Activated CD4-positive, alpha-beta T cell treated with anti-CD3 and anti-CD28 coated beads, Interleukin-2, amount 50 U/mL, for 16 hours (primary cell): ENCODE results near the gene RFC3.
A peak's percentile ranks its signal among the peaks of the same experiment; 100 is the strongest.

Experiments
- DNase-seq: peaks from one replicate; pipeline ENCODE4 v3.0.0-alpha.2; 2020

The RFC3 gene

DNA sequence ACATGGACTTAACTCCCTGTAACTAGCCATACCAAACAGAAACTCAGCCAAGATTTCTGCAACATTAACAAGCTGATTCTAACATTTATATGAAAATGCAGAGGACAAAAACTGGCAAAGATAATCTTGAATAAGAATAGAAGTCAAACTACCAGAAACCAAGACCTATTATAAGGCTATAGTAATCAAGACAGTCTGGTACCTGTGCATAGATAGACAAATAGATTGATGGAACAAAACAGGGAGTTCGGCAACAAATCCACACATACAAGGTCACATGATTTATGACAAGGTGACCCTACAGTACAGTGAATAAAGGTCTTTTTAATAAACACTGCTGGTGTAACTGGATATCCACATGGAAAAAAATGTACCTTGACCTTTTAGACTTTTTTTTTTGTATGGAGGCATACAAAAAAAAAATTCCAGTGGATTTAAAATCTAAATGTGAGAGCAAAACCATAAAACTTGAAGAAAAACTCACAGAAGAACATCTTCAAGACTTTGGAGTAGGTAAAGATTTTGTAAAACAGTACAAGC lies 2.9 kb upstream of the RFC3 start:
- DNase-seq = no peak

DNA sequence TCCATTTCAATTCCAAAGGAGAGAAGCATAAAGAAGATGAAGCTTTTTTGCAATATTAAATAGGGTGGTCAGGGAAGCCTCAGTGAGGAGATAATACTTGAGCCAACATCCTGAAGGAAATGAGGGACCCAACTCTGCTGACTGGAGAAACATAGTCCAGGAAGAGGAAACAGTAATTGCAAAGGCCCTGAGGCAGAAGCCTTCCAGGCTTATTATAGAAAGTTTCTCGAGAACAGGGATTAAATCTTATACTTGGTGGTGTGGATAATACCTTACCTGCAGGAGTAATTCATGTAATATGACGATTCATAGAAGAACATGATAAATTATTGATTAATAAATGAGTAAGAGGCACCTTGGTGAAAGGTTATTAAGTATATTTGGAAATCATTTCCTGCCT lies 1.0 kb upstream of the RFC3 start:
- no peak for DNase-seq

DNA sequence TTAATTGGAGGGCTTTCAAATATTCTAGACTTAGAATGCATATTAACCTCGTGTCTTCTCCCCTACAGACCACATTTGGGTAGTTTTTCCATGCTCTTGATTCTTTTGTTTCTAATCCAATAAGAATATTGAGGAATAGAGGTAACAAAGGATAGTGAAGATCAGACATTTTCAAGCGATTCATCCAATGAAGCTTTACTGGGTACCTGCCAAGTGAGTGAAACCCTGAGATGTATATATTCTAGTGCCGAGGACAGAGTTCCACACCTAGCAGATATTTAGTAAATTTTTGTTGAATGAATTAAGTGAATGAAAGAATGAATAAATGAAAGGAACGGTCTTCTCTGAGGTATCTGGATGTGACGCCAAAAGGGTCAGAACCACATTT lies 442 bp upstream of the RFC3 start:
- no peak for DNase-seq

DNA sequence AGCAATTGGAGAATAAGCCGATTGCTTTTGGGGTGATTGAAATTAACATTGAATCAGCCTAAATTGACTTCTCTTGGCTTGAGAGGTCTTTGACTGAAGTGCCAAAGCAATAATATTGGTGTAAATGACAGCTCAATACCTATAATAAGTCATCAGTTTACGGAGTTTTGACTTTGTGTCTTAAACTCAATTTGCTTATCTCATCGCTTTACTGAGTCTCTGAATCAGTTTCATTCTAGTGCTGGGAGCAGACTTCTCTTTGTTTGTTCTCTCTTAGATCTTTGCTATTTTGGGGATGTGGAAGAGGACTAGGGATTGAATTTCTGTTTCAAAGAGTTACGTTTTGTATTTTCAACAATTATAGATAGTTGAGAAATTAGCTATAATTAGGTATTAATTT lies 7.1 kb downstream of the RFC3 start:
- DNase-seq = no peak

DNA sequence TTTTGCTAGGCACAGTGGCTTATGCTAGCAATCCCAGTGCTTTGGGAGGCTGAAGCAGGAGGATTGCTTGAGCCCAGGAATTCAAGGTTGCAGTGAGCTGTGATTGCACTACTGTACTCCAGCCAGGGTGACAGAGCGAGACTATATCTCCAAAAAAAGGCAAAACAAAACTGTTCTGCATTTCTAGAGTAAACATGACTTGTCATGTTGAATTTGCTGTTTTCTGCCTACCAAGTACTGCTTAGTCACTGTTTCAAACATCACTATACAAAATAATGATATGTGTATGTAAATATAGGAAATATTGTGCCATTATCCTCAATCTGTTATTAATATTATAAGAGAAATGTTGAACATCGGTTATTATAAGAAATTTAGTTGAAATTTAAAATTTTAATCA lies 9.2 kb downstream of the RFC3 start:
- DNase-seq = no peak

DNA sequence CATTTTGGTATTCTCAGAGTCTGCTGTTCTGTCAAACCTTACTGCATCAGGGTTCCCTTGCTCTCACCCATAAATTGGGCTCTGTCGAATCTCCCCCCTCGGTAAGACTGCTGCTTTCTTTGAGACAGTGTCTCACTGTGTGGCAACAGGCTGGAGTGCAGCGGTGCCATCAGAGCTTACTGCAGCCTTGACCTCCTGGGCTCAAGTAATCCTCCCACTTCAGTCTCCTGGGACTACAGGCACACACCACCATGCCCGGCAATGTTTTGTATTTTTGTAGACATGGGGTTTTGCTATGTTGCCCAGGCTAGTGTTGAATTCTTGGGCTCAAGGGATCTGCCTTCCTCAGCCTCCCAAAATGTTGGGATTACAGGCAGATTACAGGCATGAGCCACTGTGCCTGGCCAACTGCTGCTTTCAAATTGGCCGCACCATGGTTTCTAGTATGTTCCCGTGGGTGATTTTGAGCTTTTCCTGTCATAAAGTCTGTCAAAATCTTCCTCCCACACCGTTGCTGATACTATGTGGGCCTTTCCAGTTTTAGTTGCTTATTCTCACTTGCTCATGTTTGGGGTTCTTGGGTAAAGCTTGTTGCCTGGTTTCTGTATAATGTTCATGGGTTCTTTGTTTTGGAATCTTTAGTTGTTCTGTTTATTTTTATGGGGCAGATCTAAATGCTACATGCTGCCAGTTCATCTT lies 10.6 kb downstream of the RFC3 start:
- no peak for DNase-seq

DNA sequence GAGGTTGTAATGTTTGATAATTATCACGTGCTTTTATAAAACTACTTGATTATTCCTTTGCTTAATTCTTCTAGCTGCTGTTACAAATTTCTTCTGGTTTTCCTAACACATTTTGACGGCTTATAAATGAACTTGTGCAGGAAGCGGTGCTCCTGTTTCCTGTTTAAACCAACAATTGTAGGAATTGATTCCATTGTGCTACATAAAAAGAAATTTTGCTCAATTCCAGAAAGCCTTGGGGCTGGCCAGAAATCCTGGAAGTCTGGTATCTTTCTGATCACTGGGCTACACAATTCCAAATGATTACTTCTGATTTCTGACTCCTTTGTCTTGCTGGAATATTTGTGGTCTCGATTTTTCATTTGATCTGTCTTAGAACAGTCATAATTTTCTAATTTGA lies 14.9 kb downstream of the RFC3 start:
- DNase-seq = no peak

DNA sequence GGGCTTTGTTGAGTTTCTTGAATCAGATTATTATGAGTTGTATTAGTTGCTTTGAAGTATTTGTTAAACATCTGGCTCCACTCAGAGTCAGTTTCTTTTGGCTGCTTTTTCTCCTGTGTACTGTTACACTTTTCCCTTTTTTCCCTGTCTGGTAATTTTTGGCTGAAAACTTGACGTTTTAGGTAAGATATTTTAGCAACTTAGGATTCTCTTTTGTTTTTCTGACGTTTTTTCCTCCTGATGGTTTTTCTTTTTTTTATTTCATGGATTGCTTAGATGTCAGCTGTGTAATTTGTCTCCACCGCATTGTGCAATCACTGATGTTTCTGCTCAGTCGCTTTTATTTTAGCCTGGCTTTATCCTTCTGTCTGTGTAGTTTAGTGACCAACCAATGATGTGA lies 20.7 kb downstream of the RFC3 start:
- no peak for DNase-seq

DNA sequence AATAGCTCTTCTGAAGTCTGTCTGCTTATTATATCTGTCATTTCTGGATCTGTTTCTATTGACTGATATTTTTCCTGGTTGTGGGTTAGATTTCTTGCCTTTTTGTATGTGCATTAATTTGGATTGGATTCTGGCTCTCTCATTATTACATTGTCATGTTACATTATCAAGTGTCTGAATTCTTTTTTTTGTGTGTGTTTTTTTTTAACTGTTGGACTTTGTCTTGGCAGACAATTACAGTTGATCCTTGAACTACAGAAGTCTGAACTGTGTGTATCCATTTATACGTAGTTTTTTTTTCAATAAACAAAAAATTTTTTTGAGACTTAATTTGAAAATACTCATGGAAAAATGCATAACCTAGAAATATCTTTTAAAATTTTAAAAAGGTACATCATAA lies 22.5 kb downstream of the RFC3 start:
- no peak for DNase-seq

DNA sequence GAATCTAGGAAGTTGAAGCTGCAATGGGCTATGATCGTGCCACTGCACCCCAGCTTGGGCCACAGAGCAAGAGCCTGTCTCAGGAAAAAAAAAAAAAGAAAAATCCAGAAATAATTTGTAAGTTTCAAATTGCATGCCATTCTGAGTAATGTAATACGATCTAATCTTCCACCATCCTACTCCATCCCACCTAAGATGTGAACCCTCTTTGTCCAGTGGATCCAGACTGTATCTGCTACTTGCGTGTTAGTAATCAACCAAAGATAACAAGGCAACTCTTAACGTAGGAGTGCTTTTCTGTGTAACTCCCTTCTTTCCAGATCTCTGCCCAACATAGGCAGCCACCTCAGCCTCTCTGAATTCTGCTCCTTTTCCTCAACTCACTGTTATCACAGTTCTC lies 24.3 kb downstream of the RFC3 start:
- DNase-seq = no peak

DNA sequence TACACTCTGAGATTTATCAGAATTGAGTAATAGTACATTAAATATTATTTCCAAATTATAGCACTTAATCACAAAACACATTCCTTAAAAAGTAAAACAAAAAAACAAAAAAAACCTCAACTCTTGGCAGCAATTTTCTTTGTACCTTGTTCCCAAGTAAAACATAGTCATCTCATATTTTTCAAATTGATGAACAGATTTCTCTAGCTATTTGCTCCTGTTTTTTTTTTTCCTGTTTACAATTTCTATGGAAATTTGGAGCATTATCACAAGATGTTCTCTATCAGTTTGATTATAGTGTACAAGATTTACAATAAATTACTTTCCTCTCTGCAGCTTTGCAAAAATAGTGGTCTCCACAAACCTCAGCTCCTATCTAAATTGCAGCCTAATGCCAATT lies 25.0 kb downstream of the RFC3 start:
- no peak for DNase-seq

DNA sequence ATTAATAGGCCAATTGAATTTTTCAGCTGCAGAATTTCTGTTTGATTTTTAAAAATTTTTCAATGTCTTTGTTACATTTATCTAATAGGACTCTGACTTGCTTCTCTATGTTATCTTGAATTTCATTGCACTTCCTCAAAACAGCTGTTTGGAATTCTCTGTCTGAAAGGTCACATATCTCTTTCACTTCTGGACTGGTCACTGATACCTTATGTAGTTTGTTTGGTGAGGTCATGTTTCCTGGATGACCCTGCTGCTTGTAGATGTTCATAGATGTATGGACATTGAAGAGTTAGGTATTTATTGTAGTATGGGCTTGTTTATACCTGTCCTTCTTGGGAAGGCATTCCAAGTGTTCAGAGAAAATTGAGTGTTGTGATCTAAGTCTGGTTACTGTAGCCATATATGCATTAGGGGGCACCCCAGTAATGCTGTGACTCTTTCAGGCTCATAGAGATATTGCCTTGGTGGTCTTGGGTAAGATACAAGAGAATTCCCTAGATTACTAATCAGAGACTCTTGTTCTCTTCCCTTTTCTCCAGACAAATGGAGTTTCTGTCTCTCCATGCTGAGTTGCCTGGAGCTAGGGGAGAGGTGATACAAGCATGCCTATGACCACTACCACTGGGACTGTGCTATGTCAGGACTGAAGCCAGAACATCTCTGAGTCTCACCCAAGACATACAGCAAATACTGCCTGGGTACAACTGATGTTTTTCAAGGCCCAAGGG lies 27.8 kb downstream of the RFC3 start:
- DNase-seq = no peak

DNA sequence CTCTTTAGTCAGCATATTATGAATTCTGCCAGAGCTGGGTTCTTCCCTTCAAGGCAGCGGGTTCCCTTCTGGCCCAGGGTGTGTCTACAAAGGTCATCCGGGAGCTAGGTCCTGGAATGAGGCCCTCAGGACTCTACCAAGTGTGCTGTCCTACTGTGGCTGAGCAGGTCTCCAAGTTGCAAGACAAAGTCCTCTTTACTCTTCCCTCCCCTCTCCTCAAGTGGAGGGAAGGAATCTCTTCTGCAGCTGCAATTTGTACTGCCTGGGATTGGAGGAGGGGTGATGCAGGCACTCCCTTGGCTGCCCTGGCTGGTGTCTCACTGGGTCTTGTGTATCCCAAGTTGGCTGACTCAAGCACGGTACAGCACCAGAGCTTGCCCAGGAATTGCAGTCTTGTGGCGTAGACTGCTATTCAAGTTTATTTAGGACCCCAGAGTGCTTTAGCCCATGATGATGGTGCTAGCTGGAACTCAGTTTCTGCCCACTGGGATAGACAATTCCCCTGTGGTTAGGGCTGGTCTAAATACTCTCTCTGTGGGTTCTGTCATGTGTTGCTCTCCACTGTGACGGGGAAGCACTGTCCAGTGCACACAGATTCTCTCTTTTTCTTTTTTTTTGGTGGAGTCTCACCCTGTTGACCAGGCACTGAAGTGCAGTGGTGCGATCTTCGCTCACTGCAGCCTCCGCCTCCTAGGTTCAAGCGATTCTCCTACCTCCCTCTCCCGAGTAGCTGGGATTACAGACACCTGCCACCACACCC lies 28.5 kb downstream of the RFC3 start:
- DNase-seq = no peak

DNA sequence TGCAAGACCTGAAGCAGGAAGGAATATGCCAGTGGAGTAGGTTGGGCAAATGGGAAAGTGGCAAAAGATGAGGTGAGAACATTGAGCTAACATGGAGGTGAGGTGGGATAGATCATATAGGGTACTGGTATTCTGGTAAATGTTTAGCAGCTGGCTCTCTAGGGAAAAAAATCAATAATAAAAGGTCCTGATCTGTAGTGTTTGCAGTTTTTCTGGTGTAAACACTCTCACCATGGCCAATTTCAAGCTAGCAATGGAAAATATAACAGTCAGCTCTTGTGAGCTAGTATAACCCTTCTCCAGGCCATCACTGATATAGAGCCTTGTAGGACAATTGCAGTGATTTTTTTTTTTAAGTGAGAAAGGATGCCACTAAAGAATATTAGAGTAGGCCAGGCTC lies 31.3 kb downstream of the RFC3 start:
- no peak for DNase-seq

DNA sequence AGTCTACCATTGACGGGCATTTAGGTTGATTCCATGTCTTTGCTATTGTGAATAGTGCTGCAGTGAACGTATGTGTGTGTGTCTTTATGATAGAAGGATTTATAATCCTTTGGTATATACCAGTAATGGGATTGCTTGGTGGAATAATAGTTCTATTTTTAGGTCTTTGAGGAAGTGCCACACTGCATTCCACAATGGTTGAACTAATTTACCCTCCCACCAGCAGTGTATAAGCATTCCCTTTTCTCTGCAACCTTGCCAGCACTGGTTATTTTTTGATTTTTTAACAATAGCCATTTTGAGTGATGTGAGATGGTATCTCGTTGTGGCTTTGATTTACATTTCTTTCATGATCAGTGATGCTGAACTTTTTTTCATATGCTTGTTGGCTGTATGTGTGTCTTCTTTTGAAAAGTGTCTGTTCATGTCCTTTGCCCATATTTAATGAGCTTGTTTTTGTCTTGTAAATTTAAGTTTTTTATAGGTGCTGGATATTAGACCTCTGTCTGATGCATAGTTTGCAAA lies 37.5 kb downstream of the RFC3 start:
- no peak for DNase-seq

DNA sequence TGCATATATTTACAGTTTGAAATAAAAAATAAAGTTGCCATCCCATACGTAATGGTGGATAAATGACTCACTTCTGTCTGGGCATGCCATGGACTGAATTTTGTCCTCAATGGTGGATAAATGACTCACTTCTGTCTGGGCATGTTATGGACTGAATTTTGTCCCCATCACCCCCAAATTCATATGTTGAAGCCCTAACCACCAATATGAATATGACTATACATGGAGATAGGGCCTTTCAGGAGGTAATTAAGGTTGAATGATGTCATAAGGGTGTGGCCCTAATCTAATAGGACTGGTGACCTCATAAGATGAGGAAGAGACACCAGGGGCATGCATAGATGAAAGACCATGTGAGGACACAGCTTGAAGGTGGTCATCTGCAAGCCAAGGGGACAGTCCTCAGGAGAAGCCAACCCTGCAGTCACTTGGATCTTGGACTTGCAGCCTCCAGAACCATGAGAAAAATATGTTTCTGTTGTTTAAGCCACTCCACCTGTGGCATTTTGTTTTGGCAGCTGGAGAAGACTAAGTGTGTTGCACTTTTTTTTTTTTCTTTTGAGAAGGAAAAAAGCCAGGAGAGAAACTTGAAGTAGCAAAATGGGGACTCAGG lies 41.8 kb downstream of the RFC3 start:
- peak; percentile 2 for DNase-seq

DNA sequence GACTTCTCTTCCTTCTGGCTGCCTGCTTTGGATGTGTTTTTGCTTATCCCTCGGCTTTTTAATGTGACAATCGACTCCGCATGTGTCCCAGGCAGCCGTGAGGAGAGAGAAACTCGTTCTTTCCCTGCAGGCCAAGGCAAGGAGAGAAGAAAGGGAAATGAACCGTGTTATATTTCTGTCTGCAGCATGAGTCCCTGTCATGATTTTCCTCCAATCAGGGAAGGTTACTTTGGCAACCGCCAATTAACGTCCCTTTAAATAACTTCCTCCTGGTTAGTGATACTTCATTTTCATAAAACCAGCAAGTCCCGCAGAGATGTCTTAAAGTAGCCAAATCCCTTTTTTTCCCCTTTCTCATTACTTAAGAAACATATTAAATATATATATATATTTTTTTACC lies 42.6 kb downstream of the RFC3 start:
- no peak for DNase-seq

DNA sequence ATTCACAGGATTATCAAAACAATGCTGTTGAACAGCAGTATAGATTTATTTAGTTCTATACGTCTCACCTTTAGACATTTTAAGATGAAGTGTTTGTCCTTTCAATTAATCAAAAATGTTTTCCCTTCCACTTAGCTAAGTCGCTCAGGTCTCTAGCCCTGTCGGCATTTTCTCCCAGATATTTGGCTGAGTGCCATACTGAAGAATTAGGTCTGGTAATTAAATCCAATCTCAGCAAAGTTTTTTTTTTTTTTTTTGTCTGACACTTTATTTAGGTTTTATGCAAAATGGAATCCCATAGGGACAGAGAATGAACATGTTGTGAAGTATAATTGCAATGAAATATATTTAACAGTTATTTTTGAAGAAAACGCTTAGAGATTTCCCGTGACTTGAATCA lies 44.1 kb downstream of the RFC3 start:
- DNase-seq = no peak

DNA sequence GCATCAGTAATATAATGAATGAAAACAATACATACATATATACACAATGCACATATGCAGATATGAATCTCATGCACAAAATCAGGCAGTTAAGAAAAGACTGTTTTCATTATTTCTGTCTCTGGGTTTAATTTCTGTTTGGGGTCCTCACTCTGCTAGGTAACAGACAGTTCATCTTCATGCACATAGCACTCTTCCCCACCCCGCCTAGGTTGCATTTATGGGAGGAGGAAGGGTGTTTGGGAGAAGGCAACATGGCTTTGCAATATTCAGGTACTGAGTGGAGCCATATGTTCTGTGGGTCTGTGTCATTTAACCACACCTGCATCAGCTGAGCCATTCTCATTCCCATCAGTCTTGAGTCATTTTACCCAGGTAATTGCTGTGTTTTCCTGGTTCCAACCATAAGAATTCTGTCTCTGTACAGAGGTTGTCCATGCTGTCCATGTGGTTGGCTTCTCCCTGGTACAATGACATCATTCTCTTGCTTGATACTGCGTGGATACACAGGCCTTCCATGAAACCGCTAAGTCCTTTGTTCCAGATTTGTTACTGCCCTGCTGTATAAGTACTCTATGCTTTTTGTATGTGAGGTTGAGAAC lies 45.3 kb downstream of the RFC3 start:
- no peak for DNase-seq

DNA sequence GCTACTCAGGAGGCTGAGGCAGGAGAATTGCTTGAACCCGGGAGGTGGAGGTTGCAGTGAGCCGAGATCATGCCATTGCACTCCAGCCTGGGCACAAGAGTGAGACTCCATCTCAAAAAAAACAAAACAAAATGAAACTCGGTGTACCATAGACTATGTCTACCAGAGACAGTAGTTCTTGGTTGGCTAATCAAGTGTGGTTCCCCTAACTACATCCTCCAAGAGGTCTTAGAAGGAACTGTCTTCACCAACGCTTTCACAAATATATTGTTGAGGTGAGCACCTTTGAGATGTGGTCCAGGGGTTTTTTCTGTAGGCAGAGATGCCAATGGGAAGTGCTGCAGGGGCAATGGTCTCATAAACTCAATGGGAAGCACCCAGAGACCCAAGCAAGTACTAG lies 48.0 kb downstream of the RFC3 start:
- DNase-seq = no peak

DNA sequence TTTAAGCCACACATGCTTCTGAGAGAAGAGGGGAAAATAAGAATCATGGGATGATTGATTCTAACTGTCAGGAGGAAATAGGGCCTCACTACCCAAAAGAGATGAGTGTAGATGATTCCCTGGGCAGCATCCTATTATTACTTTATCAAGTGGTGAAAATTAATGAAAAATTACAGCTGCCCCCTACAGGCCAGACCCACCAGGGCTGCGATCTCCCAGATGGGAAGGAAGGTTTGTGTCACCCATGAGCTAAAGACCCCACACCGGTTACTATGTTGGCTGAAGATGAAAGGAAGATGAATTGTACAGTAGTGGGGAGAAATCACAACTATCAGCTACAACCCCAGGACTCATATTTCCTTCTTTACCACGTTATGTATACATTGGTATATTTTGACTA lies 49.5 kb downstream of the RFC3 start:
- no peak for DNase-seq

DNA sequence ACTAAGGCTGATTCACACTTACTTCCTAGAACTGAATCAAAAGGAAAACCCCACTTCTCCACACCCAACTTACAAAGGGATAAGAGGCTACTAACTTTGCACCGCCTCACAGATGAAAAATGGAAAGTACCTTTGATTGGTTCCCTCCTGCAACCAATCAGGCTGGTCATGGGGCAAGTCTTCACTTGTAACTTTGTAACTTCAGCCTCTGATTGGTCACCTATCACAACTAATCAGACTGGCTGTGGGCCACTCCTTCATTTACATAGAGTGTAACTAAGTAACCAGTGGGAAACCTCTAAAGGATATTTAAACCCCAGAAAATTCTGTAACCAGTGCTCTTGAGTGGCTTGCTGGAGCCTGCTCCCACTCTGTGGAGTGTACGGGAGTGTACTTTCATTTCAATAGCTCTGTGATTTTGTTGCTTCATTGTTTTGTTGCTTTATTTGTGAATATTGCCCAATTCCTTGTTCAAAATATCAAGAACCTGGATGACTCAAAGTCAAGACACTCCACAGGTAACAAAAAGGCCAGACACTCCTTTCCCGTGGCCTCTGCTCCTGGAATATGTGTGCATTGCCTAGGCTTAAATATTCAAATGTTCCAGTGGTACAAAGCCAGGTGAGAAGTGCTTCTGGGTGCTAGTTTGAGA lies 50.5 kb downstream of the RFC3 start:
- DNase-seq = no peak
